SK-N-SH treated with all-trans-retinoic acid at 6 μM for 48 hours (cell line): ENCODE measurements around the gene AHCYL2.
A peak's percentile ranks its signal among the peaks of the same experiment; 100 is the strongest.

Source experiments
- ATAC-seq: fragments of 200-7000 bp; cut with Tn5 transposase; 3 replicates; pipeline ENCODE4 v1.9.1; 2020; ENCODE audit warnings: mild to moderate bottlenecking, moderate library complexity
- BACH2 ChIP-seq: fragments of 250-450 bp; sonication (Bioruptor Pico); IDR thresholded peaks from 2 replicates; pipeline ENCODE4 v1.9.0; 2021; ENCODE audit warnings: mild to moderate bottlenecking, borderline replicate concordance
- CSDC2 ChIP-seq: fragments of 250-450 bp; sonication (Bioruptor Pico); IDR thresholded peaks from 2 replicates; pipeline ENCODE4 v1.5.0; 2020; ENCODE audit warnings: mild to moderate bottlenecking, moderate library complexity
- CSRNP3 ChIP-seq: fragments of 250-450 bp; sonication (Bioruptor Pico); IDR thresholded peaks from 2 replicates; pipeline ENCODE4 v1.5.1; 2021; ENCODE audit warnings: mild to moderate bottlenecking, moderate library complexity
- ESRRG ChIP-seq: fragments of 250-450 bp; sonication (Bioruptor Pico); IDR thresholded peaks from 2 replicates; pipeline ENCODE4 v1.6.1; 2021; ENCODE audit warnings: mild to moderate bottlenecking
- GLIS3 ChIP-seq: fragments of 250-450 bp; sonication (Bioruptor Pico); IDR thresholded peaks from 2 replicates; pipeline ENCODE4 v1.5.0; 2020; ENCODE audit warnings: mild to moderate bottlenecking, moderate library complexity
- ISL1 ChIP-seq: fragments of 250-450 bp; sonication (Bioruptor Pico); IDR thresholded peaks from 2 replicates; pipeline ENCODE4 v2.1.2; 2022; ENCODE audit warnings: mild to moderate bottlenecking, moderate library complexity
- OSR1 ChIP-seq: fragments of 250-450 bp; sonication (Bioruptor Pico); IDR thresholded peaks from 2 replicates; pipeline ENCODE4 v1.8.0; 2022; ENCODE audit warnings: moderate library complexity, mild to moderate bottlenecking, inconsistent platforms
- POU6F1 ChIP-seq: fragments of 250-450 bp; sonication (Bioruptor Pico); IDR thresholded peaks from 2 replicates; pipeline ENCODE4 v1.8.0; 2021; ENCODE audit warnings: low read depth, mild to moderate bottlenecking, moderate library complexity, borderline replicate concordance
- PPARA ChIP-seq: fragments of 250-450 bp; sonication (Bioruptor Pico); IDR thresholded peaks from 2 replicates; pipeline ENCODE4 v1.5.0; 2020; ENCODE audit warnings: mild to moderate bottlenecking, borderline replicate concordance
- RARB ChIP-seq: fragments of 250-450 bp; sonication (Bioruptor Pico); IDR thresholded peaks from 2 replicates; pipeline ENCODE4 v1.8.0; 2021; ENCODE audit warnings: mild to moderate bottlenecking, moderate library complexity
- SNAI2 ChIP-seq: fragments of 250-450 bp; sonication (Bioruptor Pico); IDR thresholded peaks from 2 replicates; pipeline ENCODE4 v1.5.0; 2020; ENCODE audit warnings: mild to moderate bottlenecking, moderate library complexity
- TCF4 ChIP-seq: fragments of 250-450 bp; sonication (Bioruptor Pico); IDR thresholded peaks from 2 replicates; pipeline ENCODE4 v1.8.0; 2021; ENCODE audit warnings: mild to moderate bottlenecking, moderate library complexity, borderline replicate concordance
- TOX ChIP-seq: fragments of 250-450 bp; sonication (Bioruptor Pico); IDR thresholded peaks from 2 replicates; pipeline ENCODE4 v1.8.0; 2021; ENCODE audit warnings: mild to moderate bottlenecking, moderate library complexity, borderline replicate concordance
- ZC3H10 ChIP-seq: fragments of 250-450 bp; sonication (Bioruptor Pico); IDR thresholded peaks from 2 replicates; pipeline ENCODE4 v1.5.1; 2021; ENCODE audit warnings: mild to moderate bottlenecking, moderate library complexity
- ZFP3 ChIP-seq: fragments of 250-450 bp; sonication (Bioruptor Pico); IDR thresholded peaks from 2 replicates; pipeline ENCODE4 v1.5.0; 2020; ENCODE audit warnings: mild to moderate bottlenecking, moderate library complexity
- ZFP30 ChIP-seq: fragments of 450-650 bp; formaldehyde crosslinking; IDR thresholded peaks from 2 replicates; pipeline ENCODE4 v1.5.0; 2022; ENCODE audit warnings: mild to moderate bottlenecking, moderate library complexity
- ZNF565 ChIP-seq: fragments of 450-650 bp; formaldehyde crosslinking; conservative IDR thresholded peaks from 2 replicates; pipeline ENCODE4 v1.5.0; 2020; ENCODE audit warnings: low read depth, mild to moderate bottlenecking, moderate library complexity
- ZNF70 ChIP-seq: fragments of 450-650 bp; formaldehyde crosslinking; IDR thresholded peaks from 2 replicates; pipeline ENCODE4 v1.5.0; 2020; ENCODE audit warnings: mild to moderate bottlenecking, moderate library complexity
- ZNF8 ChIP-seq: fragments of 450-650 bp; formaldehyde crosslinking; IDR thresholded peaks from 2 replicates; pipeline ENCODE4 v1.5.0; 2020; ENCODE audit warnings: mild to moderate bottlenecking, moderate library complexity
- TF ChIP-seq, protein P1 (sequence below): fragments of 250-450 bp; sonication (Bioruptor Pico); IDR thresholded peaks from 2 replicates; pipeline ENCODE4 v1.5.1; 2020; ENCODE audit warnings: low read depth, mild to moderate bottlenecking, moderate library complexity
- TF ChIP-seq, protein P2 (sequence below): fragments of 250-450 bp; sonication (Bioruptor Pico); IDR thresholded peaks from 2 replicates; pipeline ENCODE4 v1.8.0; 2020; ENCODE audit warnings: mild to moderate bottlenecking, moderate library complexity, borderline replicate concordance
- TF ChIP-seq, protein P3 (sequence below): fragments of 250-450 bp; sonication (Bioruptor Pico); IDR thresholded peaks from 2 replicates; pipeline ENCODE4 v1.5.0; 2020; ENCODE audit warnings: mild to moderate bottlenecking, moderate library complexity

The AHCYL2 gene

DNA sequence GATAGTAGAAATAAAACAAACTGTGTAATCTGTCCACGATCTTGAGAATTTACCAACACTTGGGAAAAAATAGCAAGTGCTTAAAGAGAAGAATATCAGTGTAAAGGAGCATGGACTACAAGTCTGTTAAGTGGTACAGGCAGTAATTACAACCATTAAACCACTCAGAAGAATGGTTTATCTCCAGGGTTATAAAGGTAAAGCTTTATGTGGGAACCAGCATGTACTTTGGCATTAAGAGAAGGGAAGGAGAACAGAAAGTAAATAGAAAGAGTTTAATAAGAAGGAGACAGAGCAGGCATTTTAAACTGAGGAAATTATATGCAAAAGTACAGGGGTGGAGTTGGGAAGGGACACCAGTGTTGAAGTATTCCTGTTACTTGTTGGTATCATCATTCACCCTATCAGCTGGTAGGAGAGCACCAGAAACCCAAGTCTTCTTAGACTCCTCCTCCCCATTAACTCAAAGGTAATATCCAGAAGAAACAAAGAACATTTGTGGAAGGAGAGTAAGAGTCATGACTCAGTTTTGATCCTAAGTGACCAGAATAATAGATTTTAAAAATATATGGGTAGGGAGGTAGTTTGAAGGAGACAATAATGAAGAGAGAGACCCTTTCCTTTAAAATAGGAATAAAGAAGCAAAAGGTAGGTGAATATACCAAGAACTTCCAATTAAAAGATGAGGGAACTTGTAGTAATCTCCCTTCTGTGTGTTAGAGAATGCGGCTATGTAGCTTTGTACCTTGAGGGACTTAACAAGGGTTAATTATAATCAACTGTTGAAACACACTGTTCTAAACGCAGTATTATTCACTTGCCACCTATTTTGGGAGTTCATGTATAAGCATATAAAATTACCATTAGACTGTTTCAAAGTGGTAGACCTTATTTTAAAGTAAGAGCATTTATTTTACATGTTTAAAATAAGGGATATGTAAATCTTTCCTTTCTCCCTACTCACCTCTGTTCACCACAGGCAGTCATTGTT, 117.3 kb downstream of the AHCYL2 start:
- ATAC-seq: no peak; the same call in 2 of the 3 replicates
- TF ChIP-seq ZNF565 (CRISPR knock-in tag): no peak
- TF ChIP-seq GLIS3: no peak
- TF ChIP-seq OSR1 (CRISPR knock-in tag): no peak

DNA sequence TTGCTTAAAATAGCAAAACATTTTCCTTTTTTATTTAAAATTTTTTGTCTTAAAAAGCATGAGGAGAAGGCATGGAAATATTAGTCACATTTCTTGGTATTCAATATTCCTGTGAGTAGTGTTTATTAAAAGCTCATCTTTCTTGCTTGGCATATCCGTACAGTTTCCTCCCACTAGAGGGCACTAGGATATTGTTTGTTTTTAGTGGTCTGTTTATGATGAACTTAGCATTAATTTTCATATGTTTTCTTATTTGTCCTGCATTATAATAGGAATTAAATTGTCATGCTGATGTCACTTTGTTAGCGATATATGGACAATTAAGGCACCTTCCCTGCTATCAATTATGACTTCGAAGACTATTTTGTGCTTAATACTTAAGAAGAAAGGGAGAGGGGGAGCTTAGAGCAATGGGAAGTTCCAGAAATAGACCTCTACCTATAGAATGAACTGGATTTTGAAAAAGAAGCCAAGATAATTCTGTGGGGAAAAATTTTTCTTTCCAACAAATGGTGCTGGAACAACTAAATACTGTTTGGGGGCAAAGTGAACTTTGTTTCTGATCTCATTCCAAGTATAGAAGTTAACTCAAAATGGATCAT, 118.4 kb downstream of the AHCYL2 start:
- TF ChIP-seq ZC3H10 (CRISPR knock-in tag) (no peak), ZFP30 (CRISPR knock-in tag) (no peak), ZNF8 (no peak), SNAI2 (CRISPR knock-in tag) (no peak), ZNF565 (CRISPR knock-in tag) (no peak), CSDC2 (CRISPR knock-in tag) (no peak), PPARA (CRISPR knock-in tag) (no peak), ESRRG (CRISPR knock-in tag) (no peak), ZFP3 (CRISPR knock-in tag) (no peak)
- TF ChIP-seq, protein P1, sequence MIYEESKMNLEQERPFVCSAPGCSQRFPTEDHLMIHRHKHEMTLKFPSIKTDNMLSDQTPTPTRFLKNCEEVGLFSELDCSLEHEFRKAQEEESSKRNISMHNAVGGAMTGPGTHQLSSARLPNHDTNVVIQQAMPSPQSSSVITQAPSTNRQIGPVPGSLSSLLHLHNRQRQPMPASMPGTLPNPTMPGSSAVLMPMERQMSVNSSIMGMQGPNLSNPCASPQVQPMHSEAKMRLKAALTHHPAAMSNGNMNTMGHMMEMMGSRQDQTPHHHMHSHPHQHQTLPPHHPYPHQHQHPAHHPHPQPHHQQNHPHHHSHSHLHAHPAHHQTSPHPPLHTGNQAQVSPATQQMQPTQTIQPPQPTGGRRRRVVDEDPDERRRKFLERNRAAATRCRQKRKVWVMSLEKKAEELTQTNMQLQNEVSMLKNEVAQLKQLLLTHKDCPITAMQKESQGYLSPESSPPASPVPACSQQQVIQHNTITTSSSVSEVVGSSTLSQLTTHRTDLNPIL (CRISPR knock-in tag): no peak
- ATAC-seq: peak; percentile 90

DNA sequence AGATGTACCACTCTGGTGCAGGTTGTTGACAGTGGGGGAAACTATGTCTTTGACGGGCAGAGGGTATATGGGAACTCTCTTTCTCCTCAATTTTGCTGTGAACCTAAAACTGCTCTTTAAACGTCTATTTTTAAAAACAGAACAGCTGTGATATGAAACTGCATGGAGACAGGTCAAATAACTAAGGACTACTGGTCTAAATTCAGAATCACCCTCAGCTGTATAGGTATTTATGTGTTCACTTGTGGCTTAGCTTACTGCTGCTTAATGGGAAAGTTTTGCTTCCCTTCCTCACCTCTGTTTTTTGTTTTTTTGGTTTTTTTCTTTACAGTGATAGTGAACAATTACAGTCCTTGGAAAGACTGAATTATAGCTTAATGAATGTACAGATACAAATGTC, 122.5 kb downstream of the AHCYL2 start:
- no peak for ATAC-seq
- TF ChIP-seq ZC3H10 (CRISPR knock-in tag): no peak
- TF ChIP-seq CSDC2 (CRISPR knock-in tag): no peak
- no peak for TF ChIP-seq RARB
- TF ChIP-seq ZNF70 (CRISPR knock-in tag): no peak
- no peak for TF ChIP-seq ZNF8
- TF ChIP-seq TOX (CRISPR knock-in tag): no peak
- TF ChIP-seq, protein P2, sequence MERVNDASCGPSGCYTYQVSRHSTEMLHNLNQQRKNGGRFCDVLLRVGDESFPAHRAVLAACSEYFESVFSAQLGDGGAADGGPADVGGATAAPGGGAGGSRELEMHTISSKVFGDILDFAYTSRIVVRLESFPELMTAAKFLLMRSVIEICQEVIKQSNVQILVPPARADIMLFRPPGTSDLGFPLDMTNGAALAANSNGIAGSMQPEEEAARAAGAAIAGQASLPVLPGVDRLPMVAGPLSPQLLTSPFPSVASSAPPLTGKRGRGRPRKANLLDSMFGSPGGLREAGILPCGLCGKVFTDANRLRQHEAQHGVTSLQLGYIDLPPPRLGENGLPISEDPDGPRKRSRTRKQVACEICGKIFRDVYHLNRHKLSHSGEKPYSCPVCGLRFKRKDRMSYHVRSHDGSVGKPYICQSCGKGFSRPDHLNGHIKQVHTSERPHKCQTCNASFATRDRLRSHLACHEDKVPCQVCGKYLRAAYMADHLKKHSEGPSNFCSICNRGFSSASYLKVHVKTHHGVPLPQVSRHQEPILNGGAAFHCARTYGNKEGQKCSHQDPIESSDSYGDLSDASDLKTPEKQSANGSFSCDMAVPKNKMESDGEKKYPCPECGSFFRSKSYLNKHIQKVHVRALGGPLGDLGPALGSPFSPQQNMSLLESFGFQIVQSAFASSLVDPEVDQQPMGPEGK (CRISPR knock-in tag): no peak
- TF ChIP-seq POU6F1 (CRISPR knock-in tag): no peak
- TF ChIP-seq ZFP30 (CRISPR knock-in tag): no peak
- no peak for TF ChIP-seq OSR1 (CRISPR knock-in tag)
- TF ChIP-seq PPARA (CRISPR knock-in tag): no peak
- no peak for TF ChIP-seq SNAI2 (CRISPR knock-in tag)
- no peak for TF ChIP-seq ISL1 (CRISPR knock-in tag)
- no peak for TF ChIP-seq BACH2

DNA sequence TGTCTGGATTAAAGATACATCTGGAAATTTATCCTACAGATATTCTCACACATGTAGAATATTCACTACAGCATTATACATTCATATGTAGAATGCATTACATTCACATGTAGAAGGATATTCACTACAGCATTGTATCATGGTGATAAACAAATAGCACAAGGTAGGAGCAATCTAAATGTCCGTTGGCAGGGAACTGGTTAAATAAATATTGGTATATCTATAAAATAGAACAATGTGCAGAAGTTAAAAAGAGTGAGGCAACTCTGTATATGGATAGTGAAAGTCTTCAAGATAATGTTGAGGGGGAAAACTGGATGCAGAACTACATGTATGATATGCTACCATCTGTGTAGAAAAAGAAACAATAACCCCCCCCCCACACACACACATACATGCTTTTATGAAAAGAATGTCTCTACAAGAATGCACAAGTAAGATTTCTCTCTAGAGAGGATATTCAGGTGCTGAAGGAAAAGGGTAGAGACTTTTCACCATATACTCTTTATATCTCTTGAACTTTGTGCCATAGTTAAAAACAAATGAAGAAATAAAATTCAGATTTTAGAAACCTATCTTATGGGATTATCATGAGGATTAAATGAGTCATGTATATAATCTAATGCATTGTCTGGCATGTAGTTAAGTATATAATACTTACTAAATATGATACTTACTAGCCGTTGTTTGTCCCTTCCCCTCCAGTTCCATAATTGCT, 123.4 kb downstream of the AHCYL2 start:
- no peak for ATAC-seq
- TF ChIP-seq TCF4 (CRISPR knock-in tag) (no peak), CSRNP3 (CRISPR knock-in tag) (no peak), TOX (CRISPR knock-in tag) (no peak), PPARA (CRISPR knock-in tag) (no peak), RARB (no peak), GLIS3 (no peak), ZFP3 (CRISPR knock-in tag) (no peak), ZNF70 (CRISPR knock-in tag) (no peak), SNAI2 (CRISPR knock-in tag) (no peak), ISL1 (CRISPR knock-in tag) (no peak), ZNF565 (CRISPR knock-in tag) (no peak), CSDC2 (CRISPR knock-in tag) (no peak), BACH2 (no peak)
- TF ChIP-seq, protein P1 (CRISPR knock-in tag): no peak
- TF ChIP-seq, protein P3, sequence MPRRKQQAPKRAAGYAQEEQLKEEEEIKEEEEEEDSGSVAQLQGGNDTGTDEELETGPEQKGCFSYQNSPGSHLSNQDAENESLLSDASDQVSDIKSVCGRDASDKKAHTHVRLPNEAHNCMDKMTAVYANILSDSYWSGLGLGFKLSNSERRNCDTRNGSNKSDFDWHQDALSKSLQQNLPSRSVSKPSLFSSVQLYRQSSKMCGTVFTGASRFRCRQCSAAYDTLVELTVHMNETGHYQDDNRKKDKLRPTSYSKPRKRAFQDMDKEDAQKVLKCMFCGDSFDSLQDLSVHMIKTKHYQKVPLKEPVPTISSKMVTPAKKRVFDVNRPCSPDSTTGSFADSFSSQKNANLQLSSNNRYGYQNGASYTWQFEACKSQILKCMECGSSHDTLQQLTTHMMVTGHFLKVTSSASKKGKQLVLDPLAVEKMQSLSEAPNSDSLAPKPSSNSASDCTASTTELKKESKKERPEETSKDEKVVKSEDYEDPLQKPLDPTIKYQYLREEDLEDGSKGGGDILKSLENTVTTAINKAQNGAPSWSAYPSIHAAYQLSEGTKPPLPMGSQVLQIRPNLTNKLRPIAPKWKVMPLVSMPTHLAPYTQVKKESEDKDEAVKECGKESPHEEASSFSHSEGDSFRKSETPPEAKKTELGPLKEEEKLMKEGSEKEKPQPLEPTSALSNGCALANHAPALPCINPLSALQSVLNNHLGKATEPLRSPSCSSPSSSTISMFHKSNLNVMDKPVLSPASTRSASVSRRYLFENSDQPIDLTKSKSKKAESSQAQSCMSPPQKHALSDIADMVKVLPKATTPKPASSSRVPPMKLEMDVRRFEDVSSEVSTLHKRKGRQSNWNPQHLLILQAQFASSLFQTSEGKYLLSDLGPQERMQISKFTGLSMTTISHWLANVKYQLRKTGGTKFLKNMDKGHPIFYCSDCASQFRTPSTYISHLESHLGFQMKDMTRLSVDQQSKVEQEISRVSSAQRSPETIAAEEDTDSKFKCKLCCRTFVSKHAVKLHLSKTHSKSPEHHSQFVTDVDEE (CRISPR knock-in tag): no peak
